ENCODE results near the gene PPEF1.

DNA sequence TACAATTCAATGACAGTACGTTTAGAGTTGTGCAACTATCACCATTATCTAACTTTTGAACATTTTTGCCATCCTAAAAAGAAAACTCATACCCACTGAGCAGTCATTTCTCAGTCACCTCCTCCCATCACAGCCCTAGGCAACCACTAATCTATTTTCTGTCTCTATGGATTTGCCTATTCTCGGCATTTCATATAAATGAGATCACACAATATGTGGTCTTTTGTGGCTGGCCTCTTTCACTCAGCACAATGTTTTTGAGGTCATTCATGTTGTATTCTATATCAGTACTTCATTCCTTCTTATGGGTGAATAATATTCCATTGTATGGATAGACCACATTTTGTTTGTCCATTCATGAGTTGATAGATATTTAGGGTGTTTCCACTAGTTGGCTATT, 103.0 kb downstream of the PPEF1 start:
- TF ChIP-seq, protein P1, sequence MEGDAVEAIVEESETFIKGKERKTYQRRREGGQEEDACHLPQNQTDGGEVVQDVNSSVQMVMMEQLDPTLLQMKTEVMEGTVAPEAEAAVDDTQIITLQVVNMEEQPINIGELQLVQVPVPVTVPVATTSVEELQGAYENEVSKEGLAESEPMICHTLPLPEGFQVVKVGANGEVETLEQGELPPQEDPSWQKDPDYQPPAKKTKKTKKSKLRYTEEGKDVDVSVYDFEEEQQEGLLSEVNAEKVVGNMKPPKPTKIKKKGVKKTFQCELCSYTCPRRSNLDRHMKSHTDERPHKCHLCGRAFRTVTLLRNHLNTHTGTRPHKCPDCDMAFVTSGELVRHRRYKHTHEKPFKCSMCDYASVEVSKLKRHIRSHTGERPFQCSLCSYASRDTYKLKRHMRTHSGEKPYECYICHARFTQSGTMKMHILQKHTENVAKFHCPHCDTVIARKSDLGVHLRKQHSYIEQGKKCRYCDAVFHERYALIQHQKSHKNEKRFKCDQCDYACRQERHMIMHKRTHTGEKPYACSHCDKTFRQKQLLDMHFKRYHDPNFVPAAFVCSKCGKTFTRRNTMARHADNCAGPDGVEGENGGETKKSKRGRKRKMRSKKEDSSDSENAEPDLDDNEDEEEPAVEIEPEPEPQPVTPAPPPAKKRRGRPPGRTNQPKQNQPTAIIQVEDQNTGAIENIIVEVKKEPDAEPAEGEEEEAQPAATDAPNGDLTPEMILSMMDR (conservative IDR thresholded peaks at IDR 0.05; ENCODE audit: low read depth, low read length): no peak
- TF ChIP-seq EZH2 (IDR thresholded peaks at IDR 0.05; ENCODE audit: borderline replicate concordance, low read depth, low read length, poor library complexity, severe bottlenecking): no peak
